ENCODE measurements around the gene ST3GAL4. TPM values are rescaled to one million over a fixed set of nuclear protein-coding genes. Genes with fewer than 3 reads are reported as not detected.

ST3GAL4 gene
- polyA plus RNA-seq, 2 of the 4 experiments (the other 2 are of a cell fraction), result 11.9 to 17.5 TPM

GRCh38 chr11:126313826-126314225 lies 41.7 kb upstream of the ST3GAL4 start (continued):
- TF ChIP-seq HMGXB4 (CRISPR knock-in tag; IDR thresholded peaks at IDR 0.05; ENCODE audit: borderline replicate concordance), result no peak
- TF ChIP-seq HOXB13 (CRISPR knock-in tag; IDR thresholded peaks at IDR 0.05; ENCODE audit: low read depth), result no peak
- TF ChIP-seq SREBF2 (IDR thresholded peaks at IDR 0.05), result no peak
- TF ChIP-seq ZNF302 (CRISPR knock-in tag; IDR thresholded peaks at IDR 0.05), result no peak
- TF ChIP-seq HOXA7 (CRISPR knock-in tag; IDR thresholded peaks at IDR 0.05), result no peak
- TF ChIP-seq ZFP36 (IDR thresholded peaks at IDR 0.05; ENCODE audit: borderline replicate concordance, partially characterized antibody), result no peak
- TF ChIP-seq HEYL (CRISPR knock-in tag; IDR thresholded peaks at IDR 0.05), result no peak
- no peak for TF ChIP-seq NPAS2 (CRISPR knock-in tag; IDR thresholded peaks at IDR 0.05; ENCODE audit: borderline replicate concordance)
- no peak for TF ChIP-seq CHD4 (IDR thresholded peaks at IDR 0.05; ENCODE audit: borderline replicate concordance)
- TF ChIP-seq TP53 (CRISPR knock-in tag; IDR thresholded peaks at IDR 0.05), result no peak

- no peak for TF ChIP-seq REST (IDR thresholded peaks at IDR 0.05)
- TF ChIP-seq CHD2 (IDR thresholded peaks at IDR 0.05; ENCODE audit: low read length, partially characterized antibody), result no peak
- TF ChIP-seq BHLHE40 (IDR thresholded peaks at IDR 0.05; ENCODE audit: low read depth, low read length), result no peak
- no peak for TF ChIP-seq ZC3H11A (IDR thresholded peaks at IDR 0.05)
- no peak for TF ChIP-seq RFX5 (IDR thresholded peaks at IDR 0.05)
- no peak for TF ChIP-seq CBX2 (IDR thresholded peaks at IDR 0.05; ENCODE audit: borderline replicate concordance, low read depth)
- TF ChIP-seq PBX3 (IDR thresholded peaks at IDR 0.05), result no peak
- no peak for TF ChIP-seq EHF (CRISPR knock-in tag; IDR thresholded peaks at IDR 0.05)
- TF ChIP-seq KDM1A (IDR thresholded peaks at IDR 0.05; ENCODE audit: low read depth), result no peak
- TF ChIP-seq POLR2AphosphoS2 (conservative IDR thresholded peaks at IDR 0.05; ENCODE audit: low read length), result no peak
- no peak for TF ChIP-seq HOXA7 (CRISPR knock-in tag; IDR thresholded peaks at IDR 0.05)
- no peak for TF ChIP-seq POLR2A (IDR thresholded peaks at IDR 0.05; ENCODE audit: low read length)
- no peak for TF ChIP-seq JUN (IDR thresholded peaks at IDR 0.05)
- TF ChIP-seq EHMT2 (IDR thresholded peaks at IDR 0.05; ENCODE audit: low read depth), result no peak
- no peak for TF ChIP-seq HDAC2 (IDR thresholded peaks at IDR 0.05)
- no peak for TF ChIP-seq SREBF2 (IDR thresholded peaks at IDR 0.05)
- no peak for TF ChIP-seq JUNB (IDR thresholded peaks at IDR 0.05)
- WGBS (ENCODE audit: missing lambda C conversion rate), result 91% methylated on average over 1 of the region's 1 CpG
- ATAC-seq, result no peak
- FAIRE-seq, result no peak
- CTCF ChIA-PET, result interaction anchor here (0.6 kb wide), 1 partner anchor 18 kb away, joined by 3 read pairs; no protein-coding TSS in a partner anchor
- POLR2A ChIA-PET, result no interaction called here
- Histone ChIP-seq H3K27ac (no peak overlapping the region), H3K4me2 (no peak overlapping the region), H3K4me3 (no peak overlapping the region), H3K9me3 (no peaks in the 10 kb centered on the region), H3K4me1 (no peaks in the 10 kb centered on the region)
- DNase-seq (ENCODE audit: low read depth in 1 of 2, low spot score in 1 of 2), result no peak
Measured at GRCh38 chr11:126317432-126317755, 38.1 kb upstream of the ST3GAL4 start.

All from A549 (cell line).